KOPT-K1 (cell line): ENCODE results near the gene HK3.

ENCODE experiments used
- H3K27ac ChIP-seq: fragments of 200-600 bp; sonication (generic); 2 replicates; pipeline ENCODE4 v1.5.1; 2016; ENCODE audit warnings: antibody characterized with exemption, mild to moderate bottlenecking, low read depth, low read length; ENCODE audit not compliant: poor library complexity, severe bottlenecking
- H3K36me3 ChIP-seq: fragments of 200-600 bp; sonication (generic); 2 replicates; pipeline ENCODE4 v1.5.1; 2017; ENCODE audit warnings: antibody characterized with exemption, mild to moderate bottlenecking, low read length, moderate library complexity; ENCODE audit not compliant: insufficient read depth
- H3K9me3 ChIP-seq: fragments of 200-600 bp; sonication (generic); 2 replicates; pipeline ENCODE4 v1.5.1; 2017; ENCODE audit warnings: antibody characterized with exemption, low read length, mild to moderate bottlenecking; ENCODE audit not compliant: insufficient read depth, poor library complexity, severe bottlenecking

Gene HK3

GRCh38 chr5:176844281-176844680, 54.9 kb downstream of the HK3 start:
- Histone ChIP-seq H3K9me3 (no peaks in the 10 kb centered on the region), H3K36me3 (no peaks in the 10 kb centered on the region), H3K27ac (no peak overlapping the region)

GRCh38 chr5:176843673-176844072, 55.5 kb downstream of the HK3 start:
- H3K9me3 ChIP-seq: no peaks in the 10 kb centered on the region
- H3K36me3 ChIP-seq: no peaks in the 10 kb centered on the region
- H3K27ac ChIP-seq: no peak overlapping the region

DNA sequence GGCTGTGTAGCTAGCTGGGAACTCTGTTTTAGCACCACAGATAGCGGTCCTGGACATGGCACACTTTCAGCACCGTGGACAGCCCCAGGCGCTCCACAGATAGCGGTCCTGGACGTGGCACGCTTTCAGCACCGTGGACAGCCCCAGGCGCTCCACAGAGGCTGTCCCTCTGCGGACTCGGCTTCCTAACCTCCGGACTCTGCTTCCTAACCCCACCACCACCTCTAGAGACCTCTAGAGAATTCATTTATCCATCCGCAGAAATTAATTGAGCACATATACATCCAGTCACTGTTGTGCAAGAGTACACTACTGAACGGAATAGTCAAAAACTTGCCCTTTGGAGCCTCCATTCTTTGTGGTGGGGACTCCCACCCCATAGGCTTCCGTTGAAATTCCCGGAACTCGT, 61.4 kb downstream of the HK3 start:
- no peaks in the 10 kb centered on the region for H3K36me3 ChIP-seq
- H3K9me3 ChIP-seq: no peaks in the 10 kb centered on the region
- H3K27ac ChIP-seq: no peak overlapping the region

- Histone ChIP-seq H3K36me3 (no peaks in the 10 kb centered on the region), H3K27ac (no peak overlapping the region), H3K9me3 (no peaks in the 10 kb centered on the region)
These were observed 62.1 kb downstream of the HK3 start for GRCh38 chr5:176836811-176837706.

DNA sequence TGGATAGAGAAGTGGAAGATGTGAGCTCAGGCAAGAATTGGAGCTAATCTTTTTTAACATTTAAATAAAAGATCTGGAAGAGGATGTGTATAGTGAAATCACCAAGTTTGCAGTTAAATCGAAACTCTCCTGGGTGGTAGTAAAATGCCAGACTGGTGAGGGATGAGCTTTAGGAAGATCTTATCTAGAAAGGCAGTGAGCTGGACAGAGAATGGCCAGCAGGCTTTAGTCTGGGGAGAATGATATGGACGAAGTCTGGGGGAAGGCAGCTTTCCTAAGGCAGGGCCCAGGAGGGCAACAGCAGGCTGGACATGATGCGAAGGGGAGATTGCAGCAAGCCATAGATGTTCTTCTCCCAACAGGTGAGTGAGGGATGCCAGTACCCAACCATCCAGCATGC, 63.2 kb downstream of the HK3 start:
- Histone ChIP-seq H3K9me3 (no peaks in the 10 kb centered on the region), H3K36me3 (no peaks in the 10 kb centered on the region), H3K27ac (no peak overlapping the region)

GRCh38 chr5:176833286-176833685, 65.9 kb downstream of the HK3 start:
- Histone ChIP-seq H3K27ac (no peak overlapping the region), H3K36me3 (no peaks in the 10 kb centered on the region), H3K9me3 (no peaks in the 10 kb centered on the region)

DNA sequence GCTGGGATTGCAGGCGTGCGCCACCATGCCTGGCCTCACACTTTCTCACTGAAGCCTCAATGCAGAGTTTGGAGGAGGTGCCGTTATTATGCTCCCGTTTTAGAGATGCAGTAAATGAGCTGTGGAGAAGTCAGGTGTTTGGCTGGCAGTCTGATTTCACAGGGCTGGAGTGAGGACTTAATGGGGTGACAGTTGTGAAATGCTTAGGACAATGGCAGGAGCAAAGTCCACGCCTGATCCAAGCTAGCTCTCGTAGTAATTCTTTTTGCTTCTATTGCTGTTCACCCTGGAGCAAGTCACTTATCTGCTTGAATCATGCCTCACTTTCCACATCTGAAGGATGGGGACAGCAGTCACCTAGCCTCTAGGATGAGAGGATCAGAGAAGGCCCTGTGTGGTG, 67.0 kb downstream of the HK3 start:
- Histone ChIP-seq H3K36me3 (no peaks in the 10 kb centered on the region), H3K27ac (no peak overlapping the region), H3K9me3 (no peaks in the 10 kb centered on the region)

GRCh38 chr5:176831425-176831824, 67.7 kb downstream of the HK3 start:
- Histone ChIP-seq H3K36me3 (no peaks in the 10 kb centered on the region), H3K9me3 (no peaks in the 10 kb centered on the region), H3K27ac (no peak overlapping the region)

- Histone ChIP-seq H3K27ac (no peak overlapping the region), H3K36me3 (no peaks in the 10 kb centered on the region)
These were observed 68.1 kb downstream of the HK3 start for GRCh38 chr5:176830995-176831423.

More at GRCh38 chr5:176830995-176831423, 68.1 kb downstream of the HK3 start:
- H3K9me3 ChIP-seq: no peaks in the 10 kb centered on the region
